ENCODE data around the gene ERFL. TPM values are rescaled to one million over a fixed set of nuclear protein-coding genes. Genes with fewer than 3 reads are reported as not detected.
A peak's percentile ranks its signal among the peaks of the same experiment; 100 is the strongest.

The ERFL gene
- total RNA-seq, 1 experiment from 2014 or later, result 0.79 TPM

- no peak for TF ChIP-seq ZBTB33 (IDR thresholded peaks at IDR 0.05; ENCODE audit: extremely low read depth, insufficient replicate concordance, low read length)
- TF ChIP-seq ZNF274 (IDR thresholded peaks at IDR 0.05; ENCODE audit: low read depth, low read length), result no peak
- no peak for TF ChIP-seq MAX (IDR thresholded peaks at IDR 0.05)
Observed at GRCh38 chr19:41864374-41864773, 63.9 kb downstream of the ERFL start (continued).

GRCh38 chr19:41863209-41863931, 64.9 kb downstream of the ERFL start:
- H3K27ac ChIP-seq (ENCODE audit: low read depth, low read length), result peak overlapping the region; percentile 99
- RAD21 ChIA-PET (ENCODE audit: low non-redundant PET in 1 of 2, low total read pairs in 2 of 2, uncharacterized antibody in 2 of 2, unreplicated experiment in 2 of 2), result no interaction called here
- peaks cover 26 to 70% of the 10 kb centered on the region in 2 experiments for H3K4me1 ChIP-seq (ENCODE audit: control insufficient read depth in 1 of 2, insufficient read depth in 2 of 2, low read length in 2 of 2)
- BruUV-seq (replicated peaks), result no TSS peak
- no peak for ATAC-seq
- peak overlapping the region; percentile 88 for H3K4me2 ChIP-seq (ENCODE audit: low read length)
- peaks cover 64 to 75% of the 10 kb centered on the region in 2 experiments for H3K36me3 ChIP-seq (ENCODE audit: control insufficient read depth in 1 of 2, insufficient read depth in 2 of 2, low read length in 2 of 2)
- CTCF ChIA-PET, result no interaction called here
- no peaks in the 10 kb centered on the region for H3K9me3 ChIP-seq (ENCODE audit: control insufficient read depth in 1 of 2, insufficient read depth in 1 of 2, low read depth in 1 of 2, low read length in 2 of 2)
- H3K9ac ChIP-seq (ENCODE audit: low read length), result peak overlapping the region; percentile 18; the same call in 1 of the 2 replicates
- no peak overlapping the region for H2AFZ ChIP-seq (ENCODE audit: low read depth, low read length, poor library complexity, severe bottlenecking)
- H4K20me1 ChIP-seq (ENCODE audit: insufficient read depth), result peaks cover 42% of the 10 kb centered on the region; the same call in 1 of the 2 replicates
- no peak for TF ChIP-seq CBX3 (IDR thresholded peaks at IDR 0.05; ENCODE audit: low read depth)
- TF ChIP-seq REST (IDR thresholded peaks at IDR 0.05; ENCODE audit: low read depth), result no peak
- no peak for TF ChIP-seq EZH2 (IDR thresholded peaks at IDR 0.05)
- TF ChIP-seq CTCF (IDR thresholded peaks at IDR 0.05 in 2 of 3, conservative IDR thresholded peaks at IDR 0.05 in 1 of 3; ENCODE audit: borderline replicate concordance in 1 of 3, insufficient read depth in 1 of 3, low read depth in 2 of 3, low read length in 2 of 3), result no peak
- TF ChIP-seq JUND (IDR thresholded peaks at IDR 0.05), result no peak
- TF ChIP-seq MAX (IDR thresholded peaks at IDR 0.05), result no peak
- no peak for TF ChIP-seq FOSL1 (IDR thresholded peaks at IDR 0.05; ENCODE audit: low read depth)
- DNase-seq (ENCODE audit: low read depth, low spot score), result no peak
- POLR2A ChIA-PET, result interaction anchor here (1.4 to 1.5 kb wide), 2 partner anchors 10 to 21 kb away, joined by 4 read pairs; no protein-coding TSS in a partner anchor
- H3K9me2 ChIP-seq (ENCODE audit: insufficient read depth), result no peaks in the 10 kb centered on the region
- intact Hi-C loops (cut with micrococcal nuclease), result no loop called here
- no peak overlapping the region for H3K4me3 ChIP-seq (replicated peaks in 1 of 2; ENCODE audit: low read depth in 1 of 2, low read length in 2 of 2)
- H3K79me2 ChIP-seq (ENCODE audit: insufficient read depth, low read length), result peaks cover 81% of the 10 kb centered on the region
- no peaks in the 10 kb centered on the region for H3K27me3 ChIP-seq (ENCODE audit: insufficient read depth, low read length)

All from HCT116 (cell line).